NT2/D1 (cell line): ENCODE data around the gene PNMA8C.

Source experiments
- YY1 ChIP-seq: IDR thresholded peaks from 2 replicates; pipeline ENCODE4 v1.6.1; 2011; ENCODE audit not compliant: insufficient read length, insufficient read depth
- ZNF274 ChIP-seq: IDR thresholded peaks from 2 replicates; pipeline ENCODE4 v1.6.1; 2011; ENCODE audit warnings: mild to moderate bottlenecking, low read depth, low read length

- TF ChIP-seq ZNF274 (no peak), YY1 (no peak)
Measured at GRCh38 chr19:46408664-46409039, 20.1 kb downstream of the PNMA8C start.
